ENCODE measurements around the gene RBM33.

The RBM33 gene

GRCh38 chr7:155629171-155629570, 15.3 kb upstream of the RBM33 start:
- DNase-seq (ENCODE audit: low spot score) = no peak

DNA sequence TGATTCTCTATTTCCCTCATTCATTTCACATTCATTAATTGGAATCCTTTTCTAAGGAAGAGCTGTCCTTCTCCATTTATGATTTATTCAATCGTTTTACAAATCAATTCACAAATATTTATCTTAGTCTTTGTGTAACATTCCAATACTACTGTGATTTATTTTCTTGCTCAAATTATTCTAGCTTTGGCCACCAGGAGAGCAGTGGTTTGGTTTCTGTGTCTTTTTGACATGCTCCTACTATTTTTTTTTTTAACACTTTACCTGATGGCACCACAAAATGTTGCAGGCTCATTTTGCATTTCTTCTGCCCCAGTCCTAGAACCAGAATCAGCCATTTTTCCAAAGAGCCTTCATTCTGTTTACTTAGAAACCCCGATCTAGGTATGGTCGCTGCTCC, 13.3 kb upstream of the RBM33 start:
- no peak for DNase-seq (ENCODE audit: low spot score)

- DNase-seq (ENCODE audit: low spot score) = no peak
These were observed 8.6 kb upstream of the RBM33 start for GRCh38 chr7:155635817-155636216.

DNA sequence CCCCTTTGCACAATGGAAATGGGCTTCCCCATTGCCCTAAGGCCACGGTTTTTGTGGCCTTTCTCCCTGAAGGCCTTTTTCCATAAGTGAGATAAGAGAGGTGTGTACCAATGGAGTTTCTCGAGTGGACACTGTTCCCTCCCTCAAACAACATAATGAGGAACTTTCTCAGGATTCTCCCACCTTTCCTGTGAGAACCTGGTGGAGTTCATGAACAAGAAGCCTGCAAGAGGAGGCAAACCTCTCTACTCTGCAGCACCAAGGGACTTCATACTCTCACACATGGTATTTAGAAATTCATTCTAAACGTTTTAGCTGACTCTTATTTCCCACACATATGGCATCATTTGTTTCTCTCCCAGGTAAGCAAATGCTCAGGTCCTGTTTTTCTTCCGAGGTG, 7.3 kb upstream of the RBM33 start:
- DNase-seq (ENCODE audit: low spot score) = no peak

GRCh38 chr7:155638366-155638765, 6.1 kb upstream of the RBM33 start:
- no peak for DNase-seq (ENCODE audit: low spot score)

DNA sequence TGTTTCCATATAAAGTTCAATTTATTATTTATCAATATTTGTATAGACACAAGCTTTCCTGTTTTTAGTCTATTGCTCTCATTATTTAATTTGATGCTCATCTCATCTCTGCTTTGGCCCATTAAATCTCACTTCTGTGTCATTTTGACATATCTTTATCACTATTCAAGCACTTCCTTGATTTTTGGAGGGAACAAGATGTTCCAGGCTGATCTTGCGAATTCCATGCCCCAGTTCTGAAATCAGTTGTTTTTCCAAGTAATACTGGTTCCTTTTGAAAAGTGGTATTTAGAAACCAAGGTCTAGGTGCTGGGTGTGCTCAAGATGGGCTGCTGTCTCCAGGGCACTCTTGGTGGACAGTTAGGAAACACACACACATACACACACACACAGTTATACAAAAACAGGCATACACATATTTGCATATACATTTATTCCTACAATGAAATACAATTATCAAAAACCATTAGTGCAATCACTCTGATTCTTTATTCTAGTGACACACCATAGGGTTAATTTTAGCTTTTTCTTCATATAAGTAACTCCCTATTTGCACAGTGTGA, 4.4 kb upstream of the RBM33 start:
- no peak for DNase-seq (ENCODE audit: low spot score)

- no peak for DNase-seq (ENCODE audit: low spot score)
These were observed 3.8 kb upstream of the RBM33 start for GRCh38 chr7:155640629-155641028.

DNA sequence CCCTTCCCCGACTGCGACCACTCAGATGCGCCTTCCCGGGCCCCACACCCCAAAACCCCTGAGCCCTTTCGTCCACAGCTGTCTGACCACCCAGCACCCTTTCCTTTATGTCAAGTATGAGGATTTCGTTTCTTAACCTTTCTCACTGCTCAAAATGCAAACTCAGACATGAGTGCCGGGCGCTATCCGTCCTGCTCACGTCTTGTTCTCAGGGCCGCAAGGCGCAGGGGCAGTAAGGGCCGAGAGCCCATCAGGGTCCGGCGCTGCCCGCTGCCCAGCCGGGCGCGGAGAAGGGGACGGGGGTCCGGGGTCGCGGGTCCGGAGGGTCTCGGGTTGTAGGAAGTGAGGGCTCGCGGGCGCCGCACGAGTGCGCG, 670 bp upstream of the RBM33 start:
- DNase-seq (ENCODE audit: low spot score) = no peak

DNA sequence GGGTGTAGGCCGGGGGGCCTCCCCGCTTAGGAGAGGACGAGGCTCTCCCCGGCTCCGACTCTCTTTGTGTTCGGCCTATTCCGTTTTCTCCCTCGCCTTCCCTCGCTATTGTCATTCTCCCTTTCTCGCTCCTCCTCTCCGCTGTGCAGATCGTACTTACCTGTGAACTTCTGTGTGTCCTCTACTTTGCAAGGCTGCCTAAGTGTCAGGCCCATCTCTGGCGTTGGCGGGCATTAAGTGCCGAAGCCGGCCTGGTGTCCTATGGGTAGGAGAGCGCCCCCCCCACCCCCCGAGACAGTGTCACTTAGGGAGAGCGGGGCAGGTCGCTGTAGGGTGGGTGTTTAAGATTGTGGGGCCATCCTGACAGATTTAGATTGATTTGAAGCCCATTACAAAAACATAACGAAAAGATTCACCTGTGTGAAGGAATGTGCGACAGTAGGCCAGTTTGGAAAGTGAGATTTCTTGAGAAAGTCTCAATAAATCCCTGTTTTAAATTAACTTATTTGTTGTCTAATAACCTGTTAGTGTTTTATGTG, 579 bp downstream of the RBM33 start:
- peak; percentile 77 for DNase-seq (ENCODE audit: low spot score)

GRCh38 chr7:155645662-155646061, 1.2 kb downstream of the RBM33 start:
- no peak for DNase-seq (ENCODE audit: low spot score)

DNA sequence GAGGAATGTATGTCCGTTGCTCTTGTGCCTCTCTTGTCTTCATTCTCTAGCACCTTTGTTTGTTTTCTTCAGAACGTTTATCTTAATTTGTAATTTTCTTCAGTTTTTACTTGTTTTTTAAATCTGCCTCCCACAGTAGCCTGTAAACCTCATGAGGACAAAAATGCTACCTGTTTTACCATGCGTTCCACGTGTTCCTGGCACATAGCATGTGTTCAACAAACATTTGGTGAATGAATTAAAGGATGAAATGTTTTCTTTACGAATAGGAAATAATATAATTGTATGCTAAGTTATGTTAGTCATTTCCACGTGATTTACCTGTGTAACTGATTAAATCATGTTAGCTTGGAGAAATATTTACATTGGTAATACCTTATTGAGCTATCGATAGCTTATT, 2.2 kb downstream of the RBM33 start:
- DNase-seq (ENCODE audit: low spot score) = no peak

DNA sequence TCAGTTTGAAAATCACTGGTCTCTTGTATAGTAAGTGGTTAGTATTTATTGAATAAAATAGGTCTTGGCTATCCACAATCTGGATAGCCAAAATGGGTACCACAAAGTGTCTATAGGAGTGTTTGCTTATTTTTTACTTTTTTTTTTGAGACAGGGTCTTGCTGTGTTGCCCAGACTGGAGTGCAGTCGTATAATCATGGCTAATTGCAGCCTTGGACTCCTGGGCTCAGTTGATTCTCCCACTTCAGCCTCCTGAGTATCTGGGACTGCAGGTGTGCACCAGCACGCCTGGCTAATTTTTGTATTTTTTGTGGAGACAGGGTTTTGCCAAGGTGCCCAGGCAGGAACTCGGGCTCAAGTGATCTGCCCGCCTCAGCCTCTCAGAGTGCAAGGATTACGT, 2.8 kb downstream of the RBM33 start:
- no peak for DNase-seq (ENCODE audit: low spot score)

GRCh38 chr7:155647734-155648133, 3.3 kb downstream of the RBM33 start:
- no peak for DNase-seq (ENCODE audit: low spot score)

- no peak for DNase-seq (ENCODE audit: low spot score)
These were observed 4.4 kb downstream of the RBM33 start for GRCh38 chr7:155648752-155649339.

DNA sequence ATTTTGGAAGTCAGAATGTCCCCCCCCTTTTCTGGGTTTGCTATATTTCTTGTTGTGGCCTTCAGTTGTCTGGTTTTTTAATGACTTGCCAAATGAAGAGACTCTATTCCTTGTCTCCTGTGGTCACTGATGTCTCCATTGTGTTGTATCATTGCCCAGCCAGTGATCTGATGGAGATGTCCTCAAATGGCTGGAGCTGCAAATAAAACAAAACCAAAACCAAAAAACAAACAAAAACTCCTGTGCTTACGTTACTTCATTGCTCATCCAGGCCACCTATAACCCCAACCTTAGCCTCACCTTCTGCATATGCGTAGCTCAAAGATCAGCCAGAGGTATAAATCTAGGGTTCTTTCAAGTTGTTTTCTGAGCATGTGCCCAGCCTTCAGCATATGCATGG, 5.1 kb downstream of the RBM33 start:
- no peak for DNase-seq (ENCODE audit: low spot score)

- no peak for DNase-seq (ENCODE audit: low spot score)
These were observed 8.0 kb downstream of the RBM33 start for GRCh38 chr7:155652156-155653114.

GRCh38 chr7:155653803-155654202, 9.3 kb downstream of the RBM33 start:
- no peak for DNase-seq (ENCODE audit: low spot score)

DNA sequence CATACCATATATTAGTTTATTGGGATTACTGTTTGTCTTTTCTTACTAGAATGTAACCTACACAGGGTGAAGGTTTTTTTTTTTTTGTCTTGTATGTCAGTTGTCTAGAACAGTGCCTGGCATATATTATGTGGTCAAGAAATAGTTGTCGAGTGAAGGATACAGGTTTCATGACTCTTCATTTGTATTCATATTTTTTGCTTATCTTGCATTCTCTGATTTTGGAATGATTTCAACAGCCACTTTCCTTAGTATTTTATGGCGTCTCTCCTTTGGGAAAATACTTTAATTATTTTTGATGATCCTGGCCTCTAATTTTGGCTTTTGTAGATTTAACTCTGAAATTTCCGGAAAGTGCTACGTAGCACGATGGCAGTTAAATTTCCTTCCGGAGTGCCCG, 12.4 kb downstream of the RBM33 start:
- no peak for DNase-seq (ENCODE audit: low spot score)

GRCh38 chr7:155660059-155660757, 15.7 kb downstream of the RBM33 start:
- DNase-seq (ENCODE audit: low spot score) = no peak

DNA sequence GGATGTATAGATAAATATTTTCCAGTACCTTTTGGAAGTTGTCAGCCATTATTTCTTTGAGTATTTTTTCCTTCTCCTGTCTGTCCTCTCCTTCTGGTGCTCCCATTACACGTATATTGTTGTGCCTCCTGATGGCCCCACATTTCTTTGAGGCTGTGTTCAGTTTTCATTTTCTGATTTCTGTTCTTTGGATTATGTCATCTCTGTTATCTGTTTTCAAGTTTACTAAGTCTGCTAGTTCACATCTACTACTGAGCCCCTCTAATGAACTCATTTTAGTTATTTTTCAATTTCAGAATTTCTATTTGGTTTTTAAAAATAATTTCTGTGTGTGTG, 16.3 kb downstream of the RBM33 start:
- no peak for DNase-seq (ENCODE audit: low spot score)

DNA sequence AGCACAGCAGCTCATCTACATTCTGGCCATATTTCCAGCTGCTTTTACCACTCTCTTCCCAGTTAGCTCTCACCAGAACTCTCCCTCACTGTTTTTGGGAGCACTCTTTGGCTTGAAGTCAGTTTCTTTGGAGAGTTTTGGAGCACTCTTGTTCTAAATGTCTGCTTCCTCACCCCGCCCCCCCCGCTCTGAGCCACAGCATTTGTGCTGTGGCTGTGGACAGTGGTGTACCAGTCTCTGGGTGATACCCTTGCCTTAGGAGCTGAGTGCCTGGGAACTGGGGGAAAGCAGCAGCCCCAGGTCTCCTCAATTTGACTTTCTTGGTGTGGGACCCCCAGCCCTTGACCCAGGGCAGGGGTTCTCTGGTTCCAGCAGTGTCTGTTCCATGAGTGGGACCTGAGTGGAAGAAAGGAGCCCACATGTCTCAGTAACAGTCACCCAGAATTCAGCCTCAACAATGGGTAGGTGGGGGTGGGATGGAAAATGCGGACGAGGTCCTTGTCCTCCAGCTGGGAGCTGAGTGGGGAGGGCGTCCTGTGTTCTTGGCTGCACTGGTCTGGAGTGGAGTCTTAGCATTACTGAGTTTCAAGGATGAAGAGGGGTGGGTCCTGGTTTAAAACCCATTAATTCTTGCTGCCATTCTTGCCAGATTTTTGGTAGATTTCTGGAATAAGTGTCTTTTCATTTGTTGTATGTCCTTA, 18.0 kb downstream of the RBM33 start:
- DNase-seq (ENCODE audit: low spot score) = no peak

- DNase-seq (ENCODE audit: low spot score) = no peak
These were observed 19.5 kb downstream of the RBM33 start for GRCh38 chr7:155663937-155664336.
